ENCODE measurements around the gene TCF7L1. TPM values are rescaled to one million over a fixed set of nuclear protein-coding genes. Genes with fewer than 3 reads are reported as not detected.

TCF7L1 gene
- total and polyA plus RNA-seq, 2 of the 13 experiments (the other 11 are each of a cell fraction or from before 2014, with no cell fraction given) = 0.04 to 0.15 TPM

DNA sequence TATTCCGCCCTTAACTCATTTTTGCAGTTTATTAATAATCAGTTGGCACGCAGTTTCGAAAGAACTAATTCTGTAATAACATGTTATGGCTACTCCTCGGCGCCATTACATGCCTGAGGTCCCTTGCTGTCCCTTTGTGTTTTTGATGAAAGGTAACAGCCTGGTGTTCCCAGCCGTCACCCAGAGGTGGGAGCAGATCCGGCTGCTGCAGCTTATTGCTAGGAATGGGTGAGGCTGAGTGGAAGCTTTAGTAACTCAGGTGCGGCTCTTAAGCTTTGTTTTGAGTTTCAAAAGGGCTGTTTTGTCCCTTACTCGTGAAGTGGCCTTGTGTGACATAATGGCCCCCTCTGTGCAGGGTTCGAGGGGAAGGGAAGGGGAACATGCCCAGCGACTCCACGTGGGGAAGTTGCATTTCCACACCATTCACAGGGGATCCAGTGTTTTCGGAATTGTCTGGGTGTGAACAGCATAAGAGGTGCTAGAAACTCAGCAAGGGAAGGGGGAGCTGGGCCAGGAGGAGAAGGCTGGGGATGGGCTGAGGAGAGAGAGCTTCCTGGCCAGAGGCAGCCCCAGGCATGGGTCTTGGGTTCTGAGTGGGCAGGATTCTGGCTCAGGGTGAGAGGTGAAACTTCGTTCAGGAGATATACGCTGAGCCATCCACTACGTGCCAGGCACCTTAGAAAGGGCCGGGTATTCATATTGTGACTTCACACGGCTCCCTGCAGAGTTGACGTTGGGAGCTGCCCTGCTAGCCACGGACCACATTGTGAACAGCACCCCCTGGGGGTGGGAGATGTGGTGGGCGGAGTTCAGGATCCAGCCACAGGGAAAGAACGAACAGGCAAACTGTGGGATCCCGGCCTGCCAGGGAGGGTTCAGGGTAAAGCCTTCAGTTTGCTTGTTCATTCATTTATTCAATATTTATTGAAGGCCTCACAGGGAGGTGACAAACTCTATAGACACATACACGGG lies 110.2 kb downstream of the TCF7L1 start (continued):
- no peak for TF ChIP-seq TP53 (CRISPR knock-in tag; conservative IDR thresholded peaks at IDR 0.05)
- TF ChIP-seq, protein P1, sequence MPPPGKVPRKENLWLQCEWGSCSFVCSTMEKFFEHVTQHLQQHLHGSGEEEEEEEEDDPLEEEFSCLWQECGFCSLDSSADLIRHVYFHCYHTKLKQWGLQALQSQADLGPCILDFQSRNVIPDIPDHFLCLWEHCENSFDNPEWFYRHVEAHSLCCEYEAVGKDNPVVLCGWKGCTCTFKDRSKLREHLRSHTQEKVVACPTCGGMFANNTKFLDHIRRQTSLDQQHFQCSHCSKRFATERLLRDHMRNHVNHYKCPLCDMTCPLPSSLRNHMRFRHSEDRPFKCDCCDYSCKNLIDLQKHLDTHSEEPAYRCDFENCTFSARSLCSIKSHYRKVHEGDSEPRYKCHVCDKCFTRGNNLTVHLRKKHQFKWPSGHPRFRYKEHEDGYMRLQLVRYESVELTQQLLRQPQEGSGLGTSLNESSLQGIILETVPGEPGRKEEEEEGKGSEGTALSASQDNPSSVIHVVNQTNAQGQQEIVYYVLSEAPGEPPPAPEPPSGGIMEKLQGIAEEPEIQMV (CRISPR knock-in tag; IDR thresholded peaks at IDR 0.05; ENCODE audit: low read depth) = peak; percentile 85
- no peak for TF ChIP-seq MTF2 (CRISPR knock-in tag; IDR thresholded peaks at IDR 0.05; ENCODE audit: borderline replicate concordance)
- TF ChIP-seq ATAD3A (CRISPR knock-in tag; IDR thresholded peaks at IDR 0.05) = no peak
- TF ChIP-seq ZNF546 (CRISPR knock-in tag; conservative IDR thresholded peaks at IDR 0.05) = no peak
- no peak for TF ChIP-seq ZNF234 (CRISPR knock-in tag; conservative IDR thresholded peaks at IDR 0.05)
- TF ChIP-seq SP1 (IDR thresholded peaks at IDR 0.05) = no peak
- TF ChIP-seq SP1 (CRISPR knock-in tag; IDR thresholded peaks at IDR 0.05) = 0 out of 2 replicates have a peak, but pooled peaks have one; percentile 54
- TF ChIP-seq NKX3-1 (CRISPR knock-in tag; IDR thresholded peaks at IDR 0.05) = no peak
- no peak for TF ChIP-seq ATF7 (IDR thresholded peaks at IDR 0.05)
- no peak for TF ChIP-seq ATF7 (CRISPR knock-in tag; IDR thresholded peaks at IDR 0.05)
- no peak for TF ChIP-seq ZNF468 (CRISPR knock-in tag; IDR thresholded peaks at IDR 0.05)
- no peak for TF ChIP-seq KDM4B (CRISPR knock-in tag; IDR thresholded peaks at IDR 0.05)
- TF ChIP-seq ZNF12 (CRISPR knock-in tag; IDR thresholded peaks at IDR 0.05) = no peak
- no peak for TF ChIP-seq NR2F2 (IDR thresholded peaks at IDR 0.05; ENCODE audit: borderline replicate concordance, low read depth)
- TF ChIP-seq ZNF781 (CRISPR knock-in tag; IDR thresholded peaks at IDR 0.05; ENCODE audit: borderline replicate concordance, not compliant biosample characterization) = no peak
- no peak for TF ChIP-seq NCOA1 (CRISPR knock-in tag; IDR thresholded peaks at IDR 0.05)
- TF ChIP-seq, protein P2, sequence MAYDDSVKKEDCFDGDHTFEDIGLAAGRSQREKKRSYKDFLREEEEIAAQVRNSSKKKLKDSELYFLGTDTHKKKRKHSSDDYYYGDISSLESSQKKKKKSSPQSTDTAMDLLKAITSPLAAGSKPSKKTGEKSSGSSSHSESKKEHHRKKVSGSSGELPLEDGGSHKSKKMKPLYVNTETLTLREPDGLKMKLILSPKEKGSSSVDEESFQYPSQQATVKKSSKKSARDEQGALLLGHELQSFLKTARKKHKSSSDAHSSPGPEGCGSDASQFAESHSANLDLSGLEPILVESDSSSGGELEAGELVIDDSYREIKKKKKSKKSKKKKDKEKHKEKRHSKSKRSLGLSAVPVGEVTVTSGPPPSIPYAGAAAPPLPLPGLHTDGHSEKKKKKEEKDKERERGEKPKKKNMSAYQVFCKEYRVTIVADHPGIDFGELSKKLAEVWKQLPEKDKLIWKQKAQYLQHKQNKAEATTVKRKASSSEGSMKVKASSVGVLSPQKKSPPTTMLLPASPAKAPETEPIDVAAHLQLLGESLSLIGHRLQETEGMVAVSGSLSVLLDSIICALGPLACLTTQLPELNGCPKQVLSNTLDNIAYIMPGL (CRISPR knock-in tag; IDR thresholded peaks at IDR 0.05; ENCODE audit: borderline replicate concordance in 1 of 2, low read depth in 1 of 2) = peak in 1 of 2 experiments; percentile 52; a peak in 1 of 4 replicates
- TF ChIP-seq SCMH1 (CRISPR knock-in tag; IDR thresholded peaks at IDR 0.05; ENCODE audit: borderline replicate concordance) = no peak

Measured in HepG2 (cell line).